DOHH2 (cell line): ENCODE measurements around the gene ILKAP.

Source experiments
- H3F3A ChIP-seq: fragments of 200-600 bp; sonication (generic), shearing (Covaris generic); 2 replicates; pipeline ENCODE4 v1.6.0; 2016; ENCODE audit warnings: antibody characterized with exemption, mild to moderate bottlenecking; ENCODE audit not compliant: control insufficient read depth, insufficient read depth
- H3K27ac ChIP-seq: fragments of 200-600 bp; sonication (generic); 2 replicates; pipeline ENCODE4 v1.5.1; 2014; ENCODE audit warnings: low read depth, mild to moderate bottlenecking, low read length, moderate library complexity
- H3K27me3 ChIP-seq: fragments of 200-600 bp; sonication (generic); 2 replicates; pipeline ENCODE4 v1.6.1; 2014; ENCODE audit warnings: mild to moderate bottlenecking, low read length, mixed read lengths; ENCODE audit not compliant: control insufficient read depth
- H3K36me3 ChIP-seq: fragments of 200-600 bp; sonication (generic); 2 replicates; pipeline ENCODE4 v1.6.1; 2014; ENCODE audit warnings: mild to moderate bottlenecking, low read length, moderate library complexity, mixed read lengths; ENCODE audit not compliant: control insufficient read depth
- H3K4me1 ChIP-seq: fragments of 200-600 bp; sonication (generic); 2 replicates; pipeline ENCODE4 v1.6.1; 2014; ENCODE audit warnings: mild to moderate bottlenecking, low read length, mixed read lengths; ENCODE audit not compliant: control insufficient read depth
- H3K4me2 ChIP-seq: fragments of 200-600 bp; sonication (generic); 2 replicates; pipeline ENCODE4 v1.6.0; 2014; ENCODE audit warnings: mild to moderate bottlenecking, low read length, moderate library complexity
- H3K4me3 ChIP-seq: fragments of 200-600 bp; sonication (generic); 2 replicates; pipeline ENCODE4 v1.5.1; 2014; ENCODE audit warnings: mild to moderate bottlenecking, low read length, mixed read lengths
- H3K79me2 ChIP-seq: fragments of 200-600 bp; sonication (generic); 2 replicates; pipeline ENCODE4 v1.6.1; 2014; ENCODE audit warnings: mild to moderate bottlenecking, low read length, mixed read lengths; ENCODE audit not compliant: control insufficient read depth
- H3K9me2 ChIP-seq: fragments of 200-600 bp; sonication (generic); replicated peaks from 2 replicates; pipeline ENCODE4 v1.6.1; 2014; ENCODE audit warnings: mild to moderate bottlenecking, low read length, mixed read lengths; ENCODE audit not compliant: control insufficient read depth
- H3K9me3 ChIP-seq: fragments of 200-600 bp; sonication (generic); 2 replicates; pipeline ENCODE4 v1.6.1; 2014; ENCODE audit warnings: antibody characterized with exemption, low read length, mixed read lengths; ENCODE audit not compliant: control insufficient read depth, insufficient read depth
- H4K20me1 ChIP-seq: fragments of 200-600 bp; sonication (generic); 2 replicates; pipeline ENCODE4 v1.6.0; 2014; ENCODE audit warnings: low read depth, mild to moderate bottlenecking, antibody characterized with exemption, low read length, moderate library complexity; ENCODE audit not compliant: control insufficient read depth, insufficient read depth
- CTCF ChIP-seq: fragments of 200-600 bp; sonication (generic); IDR thresholded peaks from one replicate; pipeline ENCODE4 v1.5.1; 2014; ENCODE audit warnings: antibody characterized with exemption, mild to moderate bottlenecking, low read depth, low read length; ENCODE audit not compliant: poor library complexity, severe bottlenecking
- EZH2phosphoT487 ChIP-seq: fragments of 200-600 bp; sonication (generic); IDR thresholded peaks from 2 replicates; pipeline ENCODE4 v1.6.1; 2017; ENCODE audit warnings: borderline replicate concordance, mild to moderate bottlenecking, antibody characterized with exemption, low read length, moderate library complexity, mixed read lengths

The ILKAP gene

DNA sequence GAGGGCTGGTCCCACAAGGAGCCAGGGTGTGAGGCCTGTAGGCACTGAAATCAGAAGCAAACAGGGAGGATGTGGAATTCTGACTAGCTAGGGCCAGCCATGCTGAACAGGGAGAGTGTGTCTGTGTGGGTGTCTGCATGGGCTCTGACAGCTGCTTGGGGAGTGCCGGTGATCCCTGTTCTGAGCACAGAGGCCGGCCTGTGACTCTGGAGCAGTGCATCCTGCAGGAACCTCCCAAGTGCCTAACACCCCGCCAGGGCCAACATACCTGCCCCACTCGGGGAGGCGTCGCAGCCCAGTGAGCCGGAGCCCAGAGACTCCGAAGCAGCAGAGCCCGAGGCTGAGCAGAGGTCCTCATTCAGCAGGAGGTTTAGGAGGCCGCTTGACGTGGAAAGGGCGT, 47.8 kb upstream of the ILKAP start:
- no peaks in the 10 kb centered on the region for H3K79me2 ChIP-seq

GRCh38 chr2:238250896-238251295, 47.4 kb upstream of the ILKAP start:
- Histone ChIP-seq H3K4me1 (no peaks in the 10 kb centered on the region), H3K9me3 (no peaks in the 10 kb centered on the region), H3K27me3 (no peaks in the 10 kb centered on the region), H3K36me3 (peaks cover 45% of the 10 kb centered on the region), H3K4me3 (no peak overlapping the region), H3K9me2 (no peaks in the 10 kb centered on the region), H3K79me2 (no peaks in the 10 kb centered on the region), H4K20me1 (no peaks in the 10 kb centered on the region), H3K27ac (no peak overlapping the region), H3F3A (no peaks in the 10 kb centered on the region), H3K4me2 (no peak overlapping the region)
- TF ChIP-seq EZH2phosphoT487 (no peak), CTCF (no peak)

More for the DNA sequence above, 47.8 kb upstream of the ILKAP start:
- no peaks in the 10 kb centered on the region for H3K9me2 ChIP-seq
- H3F3A ChIP-seq, result no peaks in the 10 kb centered on the region
- no peak for TF ChIP-seq EZH2phosphoT487
- no peak for TF ChIP-seq CTCF
- no peaks in the 10 kb centered on the region for H3K9me3 ChIP-seq
- no peak overlapping the region for H3K27ac ChIP-seq
- no peak overlapping the region for H3K4me2 ChIP-seq
- no peaks in the 10 kb centered on the region for H3K27me3 ChIP-seq
- H3K36me3 ChIP-seq, result peaks cover 50% of the 10 kb centered on the region
- H4K20me1 ChIP-seq, result no peaks in the 10 kb centered on the region
- no peak overlapping the region for H3K4me3 ChIP-seq
- H3K4me1 ChIP-seq, result no peaks in the 10 kb centered on the region

- Histone ChIP-seq H3F3A (peaks cover 8% of the 10 kb centered on the region), H3K4me1 (0 out of 2 replicates have a peak, but pooled peaks cover 3% of the 10 kb centered on the region), H3K4me2 (no peak overlapping the region), H3K4me3 (no peak overlapping the region), H3K36me3 (peaks cover 27% of the 10 kb centered on the region), H3K27ac (no peak overlapping the region), H3K79me2 (no peaks in the 10 kb centered on the region), H4K20me1 (no peaks in the 10 kb centered on the region), H3K9me3 (no peaks in the 10 kb centered on the region), H3K27me3 (no peaks in the 10 kb centered on the region), H3K9me2 (no peaks in the 10 kb centered on the region)
- no peak for TF ChIP-seq CTCF
- TF ChIP-seq EZH2phosphoT487, result no peak
These were observed 44.5 kb upstream of the ILKAP start for GRCh38 chr2:238247841-238248453.
